HL-60 (cell line): Measurements from ENCODE around the gene GSAP.

Source experiments
- DNase-seq, 2 experiments: peaks; one replicate each; pipeline ENCODE4 v3.0.0-alpha.2; 2010 to 2020; ENCODE audit warnings: low read depth in 1 of 2, low spot score in 1 of 2
- H3K27ac ChIP-seq: fragments of 250-450 bp; sonication (Bioruptor Pico); replicated peaks from 2 replicates; pipeline ENCODE4 v1.5.1; 2020; ENCODE audit warnings: mild to moderate bottlenecking, moderate library complexity
- H3K27me3 ChIP-seq: fragments of 250-450 bp; sonication (Bioruptor Pico); 2 replicates; pipeline ENCODE4 v1.5.1; 2021; ENCODE audit warnings: mild to moderate bottlenecking, moderate library complexity; ENCODE audit not compliant: insufficient read depth, poor library complexity, severe bottlenecking
- H3K4me3 ChIP-seq: replicated peaks from 2 replicates; pipeline ENCODE4 v1.5.1; 2011; ENCODE audit warnings: mild to moderate bottlenecking, control low read depth, low read length; ENCODE audit not compliant: insufficient read depth
- GABPA ChIP-seq: IDR thresholded peaks from 2 replicates; pipeline ENCODE4 v1.6.1; 2012; ENCODE audit warnings: low read depth
- POLR2AphosphoS5 ChIP-seq: IDR thresholded peaks from 2 replicates; pipeline ENCODE4 v1.6.1; 2012; ENCODE audit warnings: low read depth
- SPI1 ChIP-seq: IDR thresholded peaks from 2 replicates; pipeline ENCODE4 v1.6.1; 2012; ENCODE audit warnings: low read depth, mild to moderate bottlenecking, borderline replicate concordance
- TF ChIP-seq, protein P1 (sequence below): IDR thresholded peaks from 2 replicates; pipeline ENCODE4 v1.6.1; 2012; ENCODE audit warnings: low read depth; ENCODE audit not compliant: insufficient replicate concordance
- TF ChIP-seq, protein P2 (sequence below): IDR thresholded peaks from one replicate; pipeline ENCODE4 v1.5.1; 2011; ENCODE audit warnings: low read length, control low read depth, inconsistent platforms; ENCODE audit not compliant: insufficient read depth

The GSAP gene

DNA sequence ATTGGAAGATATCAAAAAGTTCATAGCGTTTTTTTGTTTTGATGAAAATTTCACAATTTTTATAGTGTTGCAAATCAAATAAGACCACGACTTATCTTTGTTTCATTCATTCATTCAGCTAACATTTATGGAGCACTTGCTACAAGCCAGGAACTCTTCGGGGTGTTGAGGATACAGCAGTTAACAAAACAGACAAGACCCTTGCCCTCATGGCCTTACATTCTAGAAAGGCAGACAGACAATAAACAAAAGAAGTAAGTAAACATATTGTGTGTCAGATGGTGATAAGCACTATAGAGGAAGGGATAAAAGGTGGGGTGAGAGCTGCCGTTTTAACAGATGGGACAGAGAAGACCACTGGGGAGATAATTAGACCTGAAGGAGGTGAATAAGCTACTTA, 41.6 kb upstream of the GSAP start:
- TF ChIP-seq POLR2AphosphoS5 (no peak), GABPA (no peak), SPI1 (no peak)
- TF ChIP-seq, protein P1, sequence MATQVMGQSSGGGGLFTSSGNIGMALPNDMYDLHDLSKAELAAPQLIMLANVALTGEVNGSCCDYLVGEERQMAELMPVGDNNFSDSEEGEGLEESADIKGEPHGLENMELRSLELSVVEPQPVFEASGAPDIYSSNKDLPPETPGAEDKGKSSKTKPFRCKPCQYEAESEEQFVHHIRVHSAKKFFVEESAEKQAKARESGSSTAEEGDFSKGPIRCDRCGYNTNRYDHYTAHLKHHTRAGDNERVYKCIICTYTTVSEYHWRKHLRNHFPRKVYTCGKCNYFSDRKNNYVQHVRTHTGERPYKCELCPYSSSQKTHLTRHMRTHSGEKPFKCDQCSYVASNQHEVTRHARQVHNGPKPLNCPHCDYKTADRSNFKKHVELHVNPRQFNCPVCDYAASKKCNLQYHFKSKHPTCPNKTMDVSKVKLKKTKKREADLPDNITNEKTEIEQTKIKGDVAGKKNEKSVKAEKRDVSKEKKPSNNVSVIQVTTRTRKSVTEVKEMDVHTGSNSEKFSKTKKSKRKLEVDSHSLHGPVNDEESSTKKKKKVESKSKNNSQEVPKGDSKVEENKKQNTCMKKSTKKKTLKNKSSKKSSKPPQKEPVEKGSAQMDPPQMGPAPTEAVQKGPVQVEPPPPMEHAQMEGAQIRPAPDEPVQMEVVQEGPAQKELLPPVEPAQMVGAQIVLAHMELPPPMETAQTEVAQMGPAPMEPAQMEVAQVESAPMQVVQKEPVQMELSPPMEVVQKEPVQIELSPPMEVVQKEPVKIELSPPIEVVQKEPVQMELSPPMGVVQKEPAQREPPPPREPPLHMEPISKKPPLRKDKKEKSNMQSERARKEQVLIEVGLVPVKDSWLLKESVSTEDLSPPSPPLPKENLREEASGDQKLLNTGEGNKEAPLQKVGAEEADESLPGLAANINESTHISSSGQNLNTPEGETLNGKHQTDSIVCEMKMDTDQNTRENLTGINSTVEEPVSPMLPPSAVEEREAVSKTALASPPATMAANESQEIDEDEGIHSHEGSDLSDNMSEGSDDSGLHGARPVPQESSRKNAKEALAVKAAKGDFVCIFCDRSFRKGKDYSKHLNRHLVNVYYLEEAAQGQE, result no peak

DNA sequence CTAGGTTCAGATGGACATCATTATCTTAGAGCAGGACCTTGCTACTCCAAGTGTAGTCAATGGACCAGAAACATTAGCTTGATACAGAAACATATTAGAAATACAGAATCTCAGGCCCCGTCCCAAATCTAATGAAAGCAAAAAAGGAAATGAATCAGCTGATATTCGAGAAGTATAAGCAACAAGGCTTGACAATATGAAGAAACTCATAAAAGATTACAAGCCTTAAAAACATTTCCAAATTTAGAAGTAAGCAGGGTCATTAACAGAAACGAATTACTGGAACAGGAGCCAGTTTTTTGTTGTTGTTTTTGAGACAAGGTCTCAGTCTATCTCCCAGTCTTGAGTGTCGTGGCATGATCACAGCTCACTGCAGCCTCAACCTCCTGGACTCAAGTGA, 40.5 kb upstream of the GSAP start:
- DNase-seq, result no peak
- Histone ChIP-seq H3K27ac (no peak overlapping the region), H3K4me3 (no peak overlapping the region), H3K27me3 (no peaks in the 10 kb centered on the region)
- TF ChIP-seq, protein P1, result no peak
- no peak for TF ChIP-seq SPI1
- no peak for TF ChIP-seq GABPA
- TF ChIP-seq POLR2AphosphoS5, result no peak
- TF ChIP-seq, protein P2, sequence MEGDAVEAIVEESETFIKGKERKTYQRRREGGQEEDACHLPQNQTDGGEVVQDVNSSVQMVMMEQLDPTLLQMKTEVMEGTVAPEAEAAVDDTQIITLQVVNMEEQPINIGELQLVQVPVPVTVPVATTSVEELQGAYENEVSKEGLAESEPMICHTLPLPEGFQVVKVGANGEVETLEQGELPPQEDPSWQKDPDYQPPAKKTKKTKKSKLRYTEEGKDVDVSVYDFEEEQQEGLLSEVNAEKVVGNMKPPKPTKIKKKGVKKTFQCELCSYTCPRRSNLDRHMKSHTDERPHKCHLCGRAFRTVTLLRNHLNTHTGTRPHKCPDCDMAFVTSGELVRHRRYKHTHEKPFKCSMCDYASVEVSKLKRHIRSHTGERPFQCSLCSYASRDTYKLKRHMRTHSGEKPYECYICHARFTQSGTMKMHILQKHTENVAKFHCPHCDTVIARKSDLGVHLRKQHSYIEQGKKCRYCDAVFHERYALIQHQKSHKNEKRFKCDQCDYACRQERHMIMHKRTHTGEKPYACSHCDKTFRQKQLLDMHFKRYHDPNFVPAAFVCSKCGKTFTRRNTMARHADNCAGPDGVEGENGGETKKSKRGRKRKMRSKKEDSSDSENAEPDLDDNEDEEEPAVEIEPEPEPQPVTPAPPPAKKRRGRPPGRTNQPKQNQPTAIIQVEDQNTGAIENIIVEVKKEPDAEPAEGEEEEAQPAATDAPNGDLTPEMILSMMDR, result no peak

More for the DNA sequence above, 41.6 kb upstream of the GSAP start:
- no peak overlapping the region for H3K4me3 ChIP-seq
- no peak overlapping the region for H3K27ac ChIP-seq
- H3K27me3 ChIP-seq, result no peaks in the 10 kb centered on the region
- no peak for DNase-seq

DNA sequence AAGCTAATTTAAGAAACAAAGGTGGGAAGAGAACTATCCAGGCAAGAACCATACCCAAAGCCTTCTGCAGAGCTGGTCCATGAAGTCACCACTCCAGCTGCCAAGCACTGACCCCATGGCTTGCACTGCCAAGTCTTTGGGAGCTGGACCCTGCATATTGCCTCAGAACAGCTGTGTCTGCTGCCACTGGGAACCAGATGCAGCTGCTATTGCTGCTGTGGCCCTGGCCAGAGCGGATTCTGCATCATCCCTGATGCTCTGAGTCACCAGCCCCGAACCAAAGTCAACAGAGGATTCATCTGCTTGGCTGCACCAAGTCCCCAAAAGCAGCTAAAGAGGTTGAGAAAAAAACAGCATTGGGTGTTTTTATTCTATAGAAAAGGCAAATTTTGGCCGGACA, 39.2 kb upstream of the GSAP start:
- Histone ChIP-seq H3K27me3 (no peaks in the 10 kb centered on the region), H3K4me3 (no peak overlapping the region), H3K27ac (no peak overlapping the region)
- TF ChIP-seq POLR2AphosphoS5 (no peak), GABPA (no peak), SPI1 (no peak)
- TF ChIP-seq, protein P1, result no peak
- TF ChIP-seq, protein P2, result no peak
- no peak for DNase-seq

DNA sequence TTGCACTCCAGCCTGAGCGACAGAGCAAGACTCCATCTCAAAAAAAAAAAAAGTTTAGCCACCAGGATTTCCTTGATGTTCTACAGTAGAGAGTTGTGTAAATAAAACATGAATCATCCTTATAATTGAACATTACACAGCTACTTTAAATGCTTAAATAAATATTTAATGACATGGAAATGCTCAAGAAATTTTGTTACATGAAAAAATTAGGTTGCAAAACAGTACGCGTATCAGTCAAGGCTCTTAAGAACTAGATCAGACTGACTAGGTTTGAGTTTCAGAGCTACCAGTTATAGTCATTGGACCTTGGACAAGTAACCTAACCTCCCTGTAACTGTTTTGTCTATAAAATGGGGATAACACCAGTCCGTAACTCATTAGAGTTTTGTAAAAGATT, 38.7 kb upstream of the GSAP start:
- no peak for DNase-seq
- TF ChIP-seq SPI1, result no peak
- no peak for TF ChIP-seq GABPA
- TF ChIP-seq, protein P1, result no peak
- TF ChIP-seq POLR2AphosphoS5, result no peak
- TF ChIP-seq, protein P2, result no peak
- no peaks in the 10 kb centered on the region for H3K27me3 ChIP-seq
- H3K27ac ChIP-seq, result no peak overlapping the region
- H3K4me3 ChIP-seq, result no peak overlapping the region
